Natural killer cell (primary cell): Measurements from ENCODE around the gene ARHGEF26. TPM values are rescaled to one million over a fixed set of nuclear protein-coding genes. Genes with fewer than 3 reads are reported as not detected.

Experiments used
- ATAC-seq, 3 donors: fragments of 150-1000 bp in 2 of 3; fragments of 200-7000 bp in 1 of 3; cut with Tn5 transposase; 1 replicate in 1 of 3; 2 replicates in 2 of 3; pipeline ENCODE4 v1.10.0; 2021; ENCODE audit warnings: mild to moderate bottlenecking in 2 of 3, moderate library complexity in 2 of 3
- DNase-seq, 2 donors: peaks; one replicate each; pipeline versions ENCODE4 v3.0.0 to v3.0.0-alpha.2; 2013 to 2021; ENCODE audit warnings: mixed read lengths in 1 of 2
- H3K27ac ChIP-seq: one replicate; pipeline ENCODE4 v1.5.1; 2013; ENCODE audit warnings: mild to moderate bottlenecking, low read length
- H3K27me3 ChIP-seq: one replicate; pipeline ENCODE4 v1.6.1; 2013; ENCODE audit warnings: low read length; ENCODE audit not compliant: control insufficient read depth, insufficient read depth
- H3K36me3 ChIP-seq: one replicate; pipeline ENCODE4 v1.6.1; 2013; ENCODE audit warnings: low read length; ENCODE audit not compliant: control insufficient read depth, insufficient read depth
- H3K4me1 ChIP-seq: one replicate; pipeline ENCODE4 v1.6.1; 2013; ENCODE audit warnings: low read length; ENCODE audit not compliant: control insufficient read depth, insufficient read depth
- H3K4me3 ChIP-seq: one replicate; pipeline ENCODE4 v1.5.1; 2013; ENCODE audit warnings: low read length
- H3K9me3 ChIP-seq: one replicate; pipeline ENCODE4 v1.6.1; 2013; ENCODE audit warnings: low read length; ENCODE audit not compliant: control insufficient read depth, insufficient read depth
- H3K27ac Mint-ChIP-seq, 2 donors: one replicate each; pipeline ENCODE4 v1.8.0; 2022; ENCODE audit warnings: mild to moderate bottlenecking in 2 of 2, mixed read lengths in 2 of 2, moderate library complexity in 1 of 2
- H3K27me3 Mint-ChIP-seq, 2 donors: one replicate each; pipeline ENCODE4 v1.8.0; 2022; ENCODE audit warnings: low read depth in 2 of 2, mixed read lengths in 2 of 2
- H3K36me3 Mint-ChIP-seq: one replicate; pipeline ENCODE4 v1.8.0; 2022; ENCODE audit warnings: mixed read lengths
- H3K4me1 Mint-ChIP-seq, 2 donors: one replicate each; pipeline ENCODE4 v1.8.0; 2022; ENCODE audit warnings: mixed read lengths in 2 of 2
- H3K4me3 Mint-ChIP-seq: one replicate; pipeline ENCODE4 v1.8.0; 2022; ENCODE audit warnings: mild to moderate bottlenecking, moderate library complexity, mixed read lengths
- H3K9me3 Mint-ChIP-seq, 2 donors: one replicate each; pipeline ENCODE4 v1.8.0; 2022; ENCODE audit warnings: mixed read lengths in 2 of 2
- whole genome bisulfite sequencing: methylation state at CpG from one replicate; pipeline ENCODE4 v1.1.7; 2013; ENCODE audit warnings: missing lambda C conversion rate; ENCODE audit not compliant: insufficient coverage; 5-methylcytosine and 5-hydroxymethylcytosine counted together
- intact Hi-C: fragments of 100-400 bp; cut with micrococcal nuclease; formaldehyde crosslinking; loops from one replicate; pipeline ENCODE4 v1.14.2; 2022
- total RNA-seq, 4 donors: library from RNA; stranded (reverse); fragments of 120-200 nt in 1 of 4; gene quantifications; one replicate each; pipeline versions ENCODE4 v1.2.3 to v1.2.4, GENCODE V29; 2013 to 2022
- TF ChIP-seq, protein P1 (sequence below): fragments of 200-600 bp; IDR thresholded peaks from one replicate; pipeline ENCODE4 v1.8.0; 2022; ENCODE audit warnings: antibody characterized with exemption

Gene ARHGEF26
- total RNA-seq, 3 donors from 2014 or later (not counting 1 experiment from before 2014, with no cell fraction given): 0.20 TPM; not detected in 2

GRCh38 chr3:154192225-154192624 is 71.0 kb downstream of the ARHGEF26 start:
- no peaks in the 10 kb centered on the region for H3K9me3 ChIP-seq
- no peak overlapping the region for H3K4me3 Mint-ChIP-seq
- 70% methylated on average over 1 of the region's 2 CpGs for WGBS

GRCh38 chr3:154193000-154193615 is 71.9 kb downstream of the ARHGEF26 start:
- H3K27me3 ChIP-seq: no peaks in the 10 kb centered on the region
- TF ChIP-seq, protein P1, sequence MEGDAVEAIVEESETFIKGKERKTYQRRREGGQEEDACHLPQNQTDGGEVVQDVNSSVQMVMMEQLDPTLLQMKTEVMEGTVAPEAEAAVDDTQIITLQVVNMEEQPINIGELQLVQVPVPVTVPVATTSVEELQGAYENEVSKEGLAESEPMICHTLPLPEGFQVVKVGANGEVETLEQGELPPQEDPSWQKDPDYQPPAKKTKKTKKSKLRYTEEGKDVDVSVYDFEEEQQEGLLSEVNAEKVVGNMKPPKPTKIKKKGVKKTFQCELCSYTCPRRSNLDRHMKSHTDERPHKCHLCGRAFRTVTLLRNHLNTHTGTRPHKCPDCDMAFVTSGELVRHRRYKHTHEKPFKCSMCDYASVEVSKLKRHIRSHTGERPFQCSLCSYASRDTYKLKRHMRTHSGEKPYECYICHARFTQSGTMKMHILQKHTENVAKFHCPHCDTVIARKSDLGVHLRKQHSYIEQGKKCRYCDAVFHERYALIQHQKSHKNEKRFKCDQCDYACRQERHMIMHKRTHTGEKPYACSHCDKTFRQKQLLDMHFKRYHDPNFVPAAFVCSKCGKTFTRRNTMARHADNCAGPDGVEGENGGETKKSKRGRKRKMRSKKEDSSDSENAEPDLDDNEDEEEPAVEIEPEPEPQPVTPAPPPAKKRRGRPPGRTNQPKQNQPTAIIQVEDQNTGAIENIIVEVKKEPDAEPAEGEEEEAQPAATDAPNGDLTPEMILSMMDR: no peak
- H3K36me3 Mint-ChIP-seq: no peaks in the 10 kb centered on the region
- no peaks in the 10 kb centered on the region for H3K36me3 ChIP-seq
- DNase-seq (no peak), ATAC-seq (no peak)
- no peaks in the 10 kb centered on the region for H3K4me1 Mint-ChIP-seq
- no peak overlapping the region for H3K27ac Mint-ChIP-seq
- no peaks in the 10 kb centered on the region for H3K9me3 Mint-ChIP-seq
- WGBS: 88% methylated on average over 1 of the region's 1 CpG
- intact Hi-C loops: no loop called here
- H3K4me3 ChIP-seq: no peak overlapping the region
- H3K27ac ChIP-seq: no peak overlapping the region
- peaks cover 3 to 5% of the 10 kb centered on the region in 2 donors for H3K27me3 Mint-ChIP-seq
- no peaks in the 10 kb centered on the region for H3K4me1 ChIP-seq
- no peak overlapping the region for H3K4me3 Mint-ChIP-seq
- no peaks in the 10 kb centered on the region for H3K9me3 ChIP-seq

More at GRCh38 chr3:154192225-154192624, 71.0 kb downstream of the ARHGEF26 start:
- intact Hi-C loops: no loop called here
- no peaks in the 10 kb centered on the region for H3K9me3 Mint-ChIP-seq
- no peak overlapping the region for H3K4me3 ChIP-seq
- no peaks in the 10 kb centered on the region for H3K4me1 Mint-ChIP-seq
- peaks cover 3 to 5% of the 10 kb centered on the region in 2 donors for H3K27me3 Mint-ChIP-seq
- no peak overlapping the region for H3K27ac Mint-ChIP-seq
- H3K36me3 ChIP-seq: no peaks in the 10 kb centered on the region
- no peaks in the 10 kb centered on the region for H3K4me1 ChIP-seq
- H3K27ac ChIP-seq: no peak overlapping the region
- no peak for DNase-seq
- ATAC-seq: no peak
- no peaks in the 10 kb centered on the region for H3K36me3 Mint-ChIP-seq
- TF ChIP-seq, protein P1: no peak
- H3K27me3 ChIP-seq: no peaks in the 10 kb centered on the region

DNA sequence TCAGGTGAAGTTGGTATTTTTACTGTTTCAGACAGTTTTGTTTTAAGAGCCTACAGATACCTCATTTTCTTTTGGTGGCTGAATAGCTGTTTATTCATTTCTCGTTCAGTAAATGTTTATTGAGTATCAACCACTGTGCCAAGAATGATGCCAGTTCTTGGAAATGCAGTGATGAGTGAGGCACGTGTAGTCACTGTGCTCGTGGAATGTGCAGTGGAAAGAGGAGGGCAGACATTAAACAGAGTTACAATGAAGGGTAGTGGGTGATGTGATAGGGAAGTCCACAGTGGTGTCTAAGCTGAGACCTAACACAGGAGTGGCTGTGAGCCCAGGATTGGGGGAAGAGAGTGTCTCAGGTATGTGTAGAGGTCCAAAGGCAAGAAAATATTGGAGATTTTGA is 73.7 kb downstream of the ARHGEF26 start:
- H3K4me3 Mint-ChIP-seq: no peak overlapping the region

More for the DNA sequence above, 73.7 kb downstream of the ARHGEF26 start:
- Mint-ChIP-seq H3K36me3 (no peaks in the 10 kb centered on the region), H3K27me3 (peaks cover 3 to 5% of the 10 kb centered on the region in 2 donors), H3K4me1 (no peaks in the 10 kb centered on the region), H3K27ac (no peak overlapping the region), H3K9me3 (peaks cover 0 to 2% of the 10 kb centered on the region in 2 donors)
- DNase-seq (no peak), ATAC-seq (no peak)
- Histone ChIP-seq H3K27ac (no peak overlapping the region), H3K27me3 (no peaks in the 10 kb centered on the region), H3K4me1 (no peaks in the 10 kb centered on the region), H3K9me3 (no peaks in the 10 kb centered on the region), H3K36me3 (no peaks in the 10 kb centered on the region), H3K4me3 (no peak overlapping the region)
- 74% methylated on average over 3 of the region's 3 CpGs for WGBS
- intact Hi-C loops: no loop called here
- TF ChIP-seq, protein P1: no peak
